Left lung (tissue), 10 donors: ENCODE measurements around the gene TSPAN9. TPM values are rescaled to one million over a fixed set of nuclear protein-coding genes. Genes with fewer than 3 reads are reported as not detected.

Source experiments
- ATAC-seq: fragments of 200-7000 bp; cut with Tn5 transposase; one replicate; pipeline ENCODE4 v1.9.1; 2020; ENCODE audit warnings: moderate library complexity
- DNase-seq, 4 donors: peaks; one replicate each; pipeline ENCODE4 v3.0.0-alpha.2; 2013 to 2020
- H3K27ac ChIP-seq, 2 donors: fragments of 200-600 bp; sonication (generic) in 1 of 2; one replicate each; pipeline versions ENCODE4 v1.5.0 to v1.8.0; 2020 to 2021
- H3K27me3 ChIP-seq, 2 donors: fragments of 200-600 bp; sonication (generic) in 1 of 2; one replicate each; pipeline versions ENCODE4 v1.5.0 to v1.8.0; 2020 to 2021
- H3K36me3 ChIP-seq, 2 donors: fragments of 200-600 bp; sonication (generic) in 1 of 2; one replicate each; pipeline versions ENCODE4 v1.5.0 to v1.8.0; 2020 to 2021
- H3K4me1 ChIP-seq, 2 donors: fragments of 200-600 bp; one replicate each; pipeline ENCODE4 v1.8.0; 2021
- H3K4me3 ChIP-seq, 2 donors: fragments of 200-600 bp; sonication (generic) in 1 of 2; one replicate each; pipeline versions ENCODE4 v1.5.0 to v1.8.0; 2020 to 2021; ENCODE audit warnings: mild to moderate bottlenecking in 1 of 2
- H3K9me3 ChIP-seq, 2 donors: fragments of 200-600 bp; sonication (generic) in 1 of 2; one replicate each; pipeline versions ENCODE4 v1.5.0 to v1.8.0; 2020 to 2021
- CTCF ChIP-seq, 2 donors: fragments of 200-600 bp; sonication (generic) in 1 of 2; IDR thresholded peaks; one replicate each; pipeline versions ENCODE4 v1.5.0 to v1.8.0; 2021; ENCODE audit warnings: antibody characterized with exemption in 2 of 2
- intact Hi-C, 2 donors: fragments of 100-400 bp; cut with DNase I; formaldehyde crosslinking; loops; one replicate each; pipeline versions ENCODE4 v1.11.2 to v1.14.2; 2022
- polyA plus RNA-seq, 6 donors: library from polyadenylated mRNA; unstranded; fragments of 120-200 nt; gene quantifications; one replicate each; pipeline ENCODE4 v1.2.1, GENCODE V29; 2013; ENCODE audit not compliant: insufficient read length in 6 of 6
- total RNA-seq, 2 donors: library from RNA; stranded (reverse); fragmentation: NEBNext Ultra II Directional; extraction: Animal tissue kit (Norgen Biotek cat#: 25700); gene quantifications; one replicate each; pipeline ENCODE4 v1.2.1, GENCODE V29; 2021
- donor health status: DM: no; HTN: yes; CAD: no.
- donor health status: DM: no; HTN: no; CAD: no.

The TSPAN9 gene
- total and polyA plus RNA-seq, 8 donors: 35.6 to 98.6 (median 81.3) TPM

DNA sequence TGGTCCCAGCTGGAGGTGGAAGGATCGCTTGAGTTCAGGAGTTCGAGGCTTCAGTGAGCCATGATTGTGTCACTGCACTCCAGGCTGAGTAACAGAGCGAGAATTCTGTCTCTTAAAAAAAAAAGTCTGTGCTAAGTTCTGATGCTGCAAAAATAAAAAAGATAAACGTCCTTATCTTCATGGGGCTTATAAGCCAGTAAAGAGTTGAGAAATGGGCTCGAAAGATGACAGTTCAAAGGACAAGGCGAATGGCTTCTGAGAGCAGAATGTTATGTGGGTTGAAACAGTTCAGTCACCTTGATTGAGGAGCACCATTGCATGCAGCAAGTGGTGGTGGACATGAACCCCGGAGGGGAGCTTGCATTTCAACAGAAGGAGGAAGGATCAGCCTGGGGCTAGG, 4.7 kb downstream of the TSPAN9 start:
- TF ChIP-seq CTCF (IDR thresholded peaks at IDR 0.05): no peak
- intact Hi-C loops: no loop called here
- ATAC-seq (no peak), DNase-seq (no peak)
- Histone ChIP-seq H3K4me3 (no peak overlapping the region), H3K36me3 (no peaks in the 10 kb centered on the region), H3K27ac (peak overlapping the region in 1 of 2 donors; percentile 2), H3K27me3 (peaks cover 0 to 20% of the 10 kb centered on the region in 2 donors), H3K9me3 (no peaks in the 10 kb centered on the region), H3K4me1 (peaks cover 7 to 25% of the 10 kb centered on the region in 2 donors)

- no peak overlapping the region for H3K4me3 ChIP-seq
- peaks cover 0 to 7% of the 10 kb centered on the region in 2 donors for H3K27me3 ChIP-seq
- no peaks in the 10 kb centered on the region for H3K9me3 ChIP-seq
- peak overlapping the region; percentile 13 to 28 for H3K27ac ChIP-seq
- ATAC-seq (no peak), DNase-seq (no peak)
- intact Hi-C loops: no loop called here
- no peak for TF ChIP-seq CTCF (IDR thresholded peaks at IDR 0.05)
- H3K36me3 ChIP-seq: no peaks in the 10 kb centered on the region
- peaks cover 5 to 18% of the 10 kb centered on the region in 2 donors for H3K4me1 ChIP-seq
Measured at GRCh38 chr12:3083241-3083920, 6.2 kb downstream of the TSPAN9 start.

GRCh38 chr12:3083921-3084347, 6.8 kb downstream of the TSPAN9 start:
- peaks cover 0 to 1% of the 10 kb centered on the region in 2 donors for H3K27me3 ChIP-seq
- peaks cover 5 to 18% of the 10 kb centered on the region in 2 donors for H3K4me1 ChIP-seq
- no peaks in the 10 kb centered on the region for H3K36me3 ChIP-seq
- H3K4me3 ChIP-seq: no peak overlapping the region
- no peak for TF ChIP-seq CTCF (IDR thresholded peaks at IDR 0.05)
- no peaks in the 10 kb centered on the region for H3K9me3 ChIP-seq
- H3K27ac ChIP-seq: peak overlapping the region; percentile 26 to 55
- intact Hi-C loops: no loop called here
- DNase-seq (no peak), ATAC-seq (peak; percentile 30)

GRCh38 chr12:3084742-3085141, 7.6 kb downstream of the TSPAN9 start:
- Histone ChIP-seq H3K4me1 (peaks cover 5 to 18% of the 10 kb centered on the region in 2 donors), H3K27me3 (no peaks in the 10 kb centered on the region), H3K36me3 (no peaks in the 10 kb centered on the region), H3K4me3 (no peak overlapping the region), H3K9me3 (no peaks in the 10 kb centered on the region), H3K27ac (peak overlapping the region in 1 of 2 donors; percentile 63)
- no peak for TF ChIP-seq CTCF (IDR thresholded peaks at IDR 0.05)
- ATAC-seq (no peak), DNase-seq (no peak)
- intact Hi-C loops: no loop called here

GRCh38 chr12:3085341-3086139, 8.4 kb downstream of the TSPAN9 start:
- no peak for TF ChIP-seq CTCF (IDR thresholded peaks at IDR 0.05)
- H3K4me3 ChIP-seq: no peak overlapping the region
- no peak for ATAC-seq
- no peaks in the 10 kb centered on the region for H3K9me3 ChIP-seq
- no peaks in the 10 kb centered on the region for H3K27me3 ChIP-seq
- peaks cover 5 to 18% of the 10 kb centered on the region in 2 donors for H3K4me1 ChIP-seq
- H3K27ac ChIP-seq: peak overlapping the region in 1 of 2 donors; percentile 63
- no peaks in the 10 kb centered on the region for H3K36me3 ChIP-seq
- intact Hi-C loops: no loop called here
- no peak for DNase-seq
